ENCODE results near the gene ASB3.

Gene ASB3

DNA sequence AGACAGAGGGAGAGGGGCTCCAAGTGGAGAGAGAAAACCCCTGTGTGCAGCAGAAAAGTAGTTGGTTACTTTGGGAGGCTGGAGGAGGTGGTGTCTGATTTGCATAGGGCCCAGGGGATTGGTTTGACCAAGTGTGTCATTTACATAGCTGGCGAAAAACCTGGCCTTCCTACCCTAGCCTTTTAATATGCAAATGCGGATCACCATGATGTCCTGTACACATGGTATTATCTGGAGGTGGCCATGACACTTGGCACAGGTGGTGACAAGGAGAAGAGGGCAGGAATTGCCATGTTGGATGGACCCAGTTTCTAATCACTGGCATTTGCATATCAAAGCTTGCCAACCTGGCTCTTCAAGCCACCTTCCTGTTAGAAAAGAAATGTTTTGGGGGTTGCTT, 140.0 kb downstream of the ASB3 start:
- DNase-seq (ENCODE audit: low spot score) = no peak

DNA sequence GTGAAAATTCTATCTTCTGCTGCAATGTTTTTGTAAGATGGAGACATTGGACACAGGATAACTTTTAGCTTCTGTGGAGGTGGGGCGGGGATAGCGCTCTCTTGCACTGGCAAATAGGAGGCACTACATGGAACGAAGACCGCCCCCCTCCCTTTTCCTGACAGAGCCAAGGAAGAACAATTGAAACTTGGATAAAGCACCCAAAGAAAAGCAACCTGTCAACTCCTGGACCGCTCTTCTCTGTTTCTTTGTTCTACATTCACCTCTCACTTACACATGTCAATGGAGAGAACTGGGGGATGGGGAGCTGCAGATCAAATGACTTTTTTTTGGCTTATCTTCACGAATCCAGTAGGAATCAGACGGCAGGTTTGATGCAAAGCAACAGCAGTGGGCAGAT, 145.5 kb downstream of the ASB3 start:
- no peak for DNase-seq (ENCODE audit: low spot score)

DNA sequence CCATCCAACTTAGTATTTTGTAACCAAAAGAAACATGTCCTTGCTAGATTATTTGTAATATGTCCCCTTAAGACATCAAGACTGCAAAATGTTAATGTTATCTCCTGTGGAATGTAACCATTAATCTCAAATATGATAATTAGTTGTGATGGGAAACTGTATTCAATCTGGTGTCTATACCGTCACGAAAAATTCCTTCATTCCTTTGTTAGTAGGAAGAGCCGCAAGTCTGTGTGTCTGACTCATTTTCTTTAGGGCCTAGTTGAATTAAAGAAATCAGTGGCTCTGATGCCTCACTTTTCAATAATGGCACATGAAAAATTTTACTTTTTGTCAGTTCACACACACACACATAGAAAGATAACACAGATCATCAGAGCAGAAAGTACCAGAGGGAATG, 146.3 kb downstream of the ASB3 start:
- no peak for DNase-seq (ENCODE audit: low spot score)

DNA sequence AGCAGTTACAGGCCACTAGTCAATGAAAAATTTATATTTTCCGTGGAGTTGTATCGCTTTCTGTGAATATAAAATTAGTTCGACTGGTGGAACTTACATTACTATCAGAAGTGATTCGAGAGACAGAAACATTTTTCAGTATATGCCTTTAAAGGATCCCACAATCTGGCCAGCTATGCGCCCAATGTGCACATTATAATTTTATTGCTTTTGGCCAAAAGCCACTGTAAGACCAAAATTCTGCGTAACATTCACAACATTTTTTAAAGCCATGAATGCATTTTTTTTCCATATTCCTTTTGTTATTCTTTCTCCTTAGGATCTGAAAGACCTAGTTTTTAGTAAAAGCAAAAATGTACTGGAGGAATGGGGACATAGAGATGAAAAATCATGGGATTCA, 150.2 kb downstream of the ASB3 start:
- no peak for DNase-seq (ENCODE audit: low spot score)

DNA sequence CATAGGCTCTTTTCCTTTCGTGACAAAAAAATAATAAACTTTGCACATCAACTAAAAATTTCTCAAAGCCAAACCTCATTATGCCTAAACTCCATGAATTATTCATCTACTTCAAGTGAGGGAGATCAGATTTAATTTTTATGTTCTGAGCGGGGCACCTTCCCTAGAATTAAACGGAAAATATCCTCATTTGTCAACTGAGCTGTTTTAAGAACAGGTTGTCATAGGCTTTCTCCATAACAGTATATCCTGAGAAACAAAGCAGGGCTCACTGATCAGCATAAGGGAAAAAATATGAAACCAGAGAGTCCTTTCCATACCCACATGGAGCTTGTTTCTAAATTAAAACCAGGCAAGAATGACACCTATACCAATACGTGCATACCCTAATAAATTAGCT, 150.6 kb downstream of the ASB3 start:
- DNase-seq (ENCODE audit: low spot score) = no peak

DNA sequence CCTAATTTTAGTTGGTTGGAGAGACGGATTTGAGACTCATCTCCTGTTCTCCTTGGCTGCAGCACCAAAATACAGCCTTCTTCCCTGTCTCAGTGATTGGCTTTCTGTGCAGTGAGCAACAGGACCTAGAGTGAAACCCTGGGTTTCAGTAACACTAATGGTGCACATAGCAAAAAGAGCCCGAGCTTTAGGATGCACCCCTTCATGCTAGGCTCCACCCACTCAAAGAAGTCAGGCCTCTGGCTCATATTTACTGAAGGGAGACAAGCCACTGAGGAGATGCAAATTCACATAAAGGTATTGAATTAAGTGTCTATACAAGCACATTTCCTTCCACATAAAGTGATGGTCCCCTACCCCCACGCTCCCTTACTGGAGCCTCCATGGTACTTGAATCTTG, 151.1 kb downstream of the ASB3 start:
- no peak for DNase-seq (ENCODE audit: low spot score)

DNA sequence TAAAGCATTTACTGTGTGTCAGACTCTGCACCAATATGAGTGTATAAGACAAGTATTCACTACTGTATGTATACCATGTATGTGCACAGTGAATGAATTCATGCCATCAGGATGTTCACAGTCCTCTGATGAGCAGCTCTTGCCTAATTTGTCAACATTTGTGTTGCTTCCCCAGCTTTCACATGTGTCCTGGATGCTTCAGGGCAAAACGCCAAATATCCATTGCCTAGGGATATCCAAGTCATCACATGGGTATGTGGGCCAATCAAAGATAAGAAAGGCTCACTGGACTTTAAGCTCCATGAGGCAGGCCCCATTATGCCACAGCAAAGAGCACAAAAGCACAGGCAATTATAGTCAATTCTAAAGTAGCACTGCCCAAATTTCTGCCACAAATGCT, 153.3 kb downstream of the ASB3 start:
- DNase-seq (ENCODE audit: low spot score) = no peak

DNA sequence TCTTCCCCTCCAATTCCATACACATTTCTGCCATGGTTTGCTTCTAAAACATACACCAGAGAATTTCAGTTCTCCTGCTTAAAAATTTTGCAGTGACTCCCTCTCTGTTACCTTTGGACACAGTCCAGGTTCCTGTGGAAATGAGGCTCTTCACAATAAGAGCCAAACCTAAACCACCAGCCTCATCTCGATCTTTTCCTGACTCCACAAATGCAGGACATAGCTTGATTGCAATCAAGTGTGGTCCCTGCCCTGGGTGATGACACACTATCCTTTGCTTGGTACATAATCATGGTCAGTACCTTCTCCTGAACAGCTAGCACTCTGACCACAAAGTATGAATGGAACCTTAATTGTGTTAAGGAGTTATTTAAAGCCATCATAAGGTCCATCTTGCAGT, 154.0 kb downstream of the ASB3 start:
- no peak for DNase-seq (ENCODE audit: low spot score)

DNA sequence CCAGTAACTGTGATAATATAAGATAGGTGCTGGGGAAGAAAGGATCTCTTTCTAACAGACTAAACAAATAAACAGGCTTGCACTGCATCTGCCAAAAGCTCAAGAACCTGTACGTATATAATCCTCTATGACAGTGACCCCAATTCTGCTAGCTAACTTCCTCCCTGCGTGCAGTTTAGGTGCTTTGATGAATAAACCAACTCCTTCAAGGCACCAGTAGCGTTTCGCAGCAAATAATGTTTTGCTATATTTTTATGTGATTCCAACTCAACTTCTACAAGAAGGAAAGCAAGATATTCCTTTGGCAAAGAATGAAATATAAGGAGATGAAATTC, 154.7 kb downstream of the ASB3 start:
- DNase-seq (ENCODE audit: low spot score) = no peak

DNA sequence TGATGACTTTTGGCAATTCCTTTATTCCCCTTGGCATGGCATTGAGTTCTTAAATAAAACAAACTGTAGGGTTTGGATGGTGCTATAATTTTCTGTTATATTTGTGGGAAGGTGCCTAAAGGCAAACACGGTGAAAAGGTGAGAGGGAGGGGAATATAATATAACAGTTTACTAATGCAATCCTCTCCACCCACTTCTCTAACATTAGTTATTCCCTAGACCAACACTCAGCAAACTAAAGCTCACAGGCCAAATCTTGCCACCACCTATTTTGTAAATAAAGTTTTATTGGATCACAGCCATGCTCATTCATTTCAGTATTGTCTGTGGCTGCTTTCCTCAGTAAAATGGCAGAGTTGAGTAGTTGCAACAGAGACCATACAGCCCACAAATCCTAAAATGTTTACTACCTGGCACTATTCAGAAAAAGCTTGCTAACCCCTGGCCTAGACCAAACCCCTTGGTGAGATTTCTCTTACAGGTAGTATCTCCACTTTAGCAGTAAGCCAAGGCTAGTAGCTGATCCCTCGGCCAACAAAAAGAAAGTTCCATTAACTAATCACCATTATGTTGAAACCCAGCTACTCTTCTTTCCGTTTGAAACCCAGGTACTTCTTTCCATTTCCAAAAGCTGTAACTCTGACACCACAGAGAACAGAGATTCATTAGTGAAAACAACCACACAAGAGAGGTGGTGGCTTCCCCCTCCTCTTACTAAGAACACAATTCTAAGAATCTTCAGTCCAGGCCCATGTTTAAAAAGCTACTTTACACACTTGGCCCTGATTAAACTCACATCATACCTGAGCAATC, 155.2 kb downstream of the ASB3 start:
- DNase-seq (ENCODE audit: low spot score) = no peak

DNA sequence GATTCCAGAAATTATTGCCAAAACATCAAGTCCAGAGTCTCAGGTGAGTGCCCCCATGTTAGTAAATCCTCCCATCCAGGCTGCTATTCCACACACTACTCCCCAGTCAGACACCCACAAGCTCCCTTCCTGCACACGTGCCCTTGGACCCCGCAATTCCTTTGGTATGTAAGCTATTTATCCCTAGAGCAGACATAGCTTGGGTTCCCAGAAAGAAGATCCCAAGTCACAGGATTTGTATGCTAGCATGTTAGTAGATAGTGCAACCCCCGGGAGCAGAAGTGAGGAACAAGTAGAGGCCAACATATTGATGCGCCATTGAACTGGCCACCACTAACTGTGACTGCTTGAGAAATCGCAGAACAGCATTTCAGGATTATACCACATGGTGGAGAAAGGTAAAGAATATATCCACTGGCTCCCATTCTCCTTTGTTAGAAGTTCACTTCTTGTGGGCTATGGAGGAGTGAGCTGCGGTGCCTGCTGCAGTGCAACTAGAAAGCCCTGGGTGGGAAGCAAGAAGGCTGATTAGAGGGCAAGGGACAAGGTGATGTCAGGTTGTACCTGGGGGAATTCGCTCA, 156.6 kb downstream of the ASB3 start:
- no peak for DNase-seq (ENCODE audit: low spot score)

DNA sequence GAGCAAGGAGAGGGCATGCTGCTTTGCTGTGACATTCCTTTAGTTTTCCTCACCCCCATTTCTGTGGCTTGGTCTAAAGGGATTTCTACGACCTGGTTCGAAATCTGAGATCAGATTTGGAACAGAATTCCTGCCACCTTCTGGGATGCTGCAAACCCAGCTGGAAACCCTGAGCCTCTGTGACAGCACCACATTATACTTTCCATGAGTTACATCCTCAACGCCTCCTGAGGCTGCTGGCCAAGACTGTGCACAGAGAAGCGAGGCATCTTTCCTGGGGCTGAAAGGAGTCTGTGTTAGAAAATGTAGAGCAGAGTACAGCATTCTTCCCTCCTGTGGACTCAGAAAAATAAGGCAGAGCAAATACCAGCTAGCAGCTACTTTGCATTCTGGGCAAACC, 157.3 kb downstream of the ASB3 start:
- DNase-seq (ENCODE audit: low spot score) = no peak

DNA sequence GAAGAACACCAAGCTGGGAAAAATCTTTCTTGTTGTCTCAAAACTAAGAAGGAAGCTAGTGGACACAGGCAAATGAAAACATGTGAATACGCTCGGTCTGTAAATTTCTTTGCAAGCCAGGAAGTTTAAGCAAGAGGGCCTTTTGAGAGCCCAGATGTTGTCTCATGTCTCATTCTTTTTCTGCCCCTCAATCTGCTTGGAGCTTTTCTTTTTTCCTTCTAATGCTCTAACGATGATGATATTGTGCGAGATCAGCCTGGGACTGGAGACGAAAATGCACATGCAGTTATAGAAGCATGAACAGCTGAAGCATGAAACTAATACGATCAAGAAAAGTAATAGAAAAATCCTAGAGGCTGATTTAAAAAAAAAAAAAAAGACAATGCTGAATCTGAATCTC, 157.8 kb downstream of the ASB3 start:
- no peak for DNase-seq (ENCODE audit: low spot score)

DNA sequence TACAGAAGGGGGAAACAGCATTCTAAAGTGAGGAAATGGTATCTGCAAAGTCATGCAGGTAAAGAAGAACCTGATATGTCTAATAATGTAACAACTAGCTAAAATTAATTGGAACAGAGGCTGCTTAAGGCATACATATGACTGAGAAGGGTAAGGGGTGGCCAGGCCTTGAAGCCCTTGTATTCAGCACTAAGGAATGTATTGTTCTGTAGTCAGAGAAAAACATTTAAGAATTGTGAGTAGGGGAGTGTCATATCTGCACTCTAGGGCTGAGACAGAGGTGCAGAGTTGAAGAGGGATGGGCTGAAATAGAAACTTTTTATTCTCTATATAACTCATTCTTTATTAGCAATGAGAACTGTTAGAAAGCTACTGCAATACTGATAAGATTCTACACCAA, 164.6 kb downstream of the ASB3 start:
- DNase-seq (ENCODE audit: low spot score) = no peak

DNA sequence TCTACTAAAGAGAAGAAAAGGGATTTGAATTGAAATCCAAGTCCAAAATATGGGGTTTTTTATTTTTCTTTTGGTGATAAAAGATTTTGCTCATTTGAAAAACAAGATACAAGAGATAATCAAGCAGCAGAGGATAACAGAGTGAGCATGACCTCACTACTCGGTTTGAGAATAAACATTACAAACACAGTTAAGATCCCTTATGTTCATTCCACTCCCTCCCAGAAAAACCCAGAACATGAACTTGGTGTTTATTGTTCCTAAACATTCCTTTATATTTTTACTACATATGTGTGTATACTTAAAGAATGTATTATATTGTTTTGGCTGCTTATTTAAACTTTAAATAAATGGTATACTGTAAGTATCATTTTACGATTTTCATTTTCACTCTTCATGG, 165.8 kb downstream of the ASB3 start:
- DNase-seq (ENCODE audit: low spot score) = no peak
